HG02678 (cell line): ENCODE results near the gene IPO11.
"Not testable (repeated sequence)": the region's sequence is repeated elsewhere in the genome, so short reads cannot be mapped to it uniquely, and the experiment has no call there.

ENCODE experiments used
- ATAC-seq: cut with Tn5 transposase; IDR thresholded peaks from one replicate; pipeline ENCODE4 v1.9.1; 2021; ENCODE audit warnings: mild to moderate bottlenecking, moderate library complexity; ENCODE audit not compliant: unreplicated experiment

IPO11 gene

GRCh38 chr5:62513085-62513484 lies 100.5 kb downstream of the IPO11 start:
- ATAC-seq = not testable (repeated sequence)

- no peak for ATAC-seq
Observed at GRCh38 chr5:62514510-62515119, 102.1 kb downstream of the IPO11 start.

GRCh38 chr5:62520812-62521211 lies 108.2 kb downstream of the IPO11 start:
- not testable (repeated sequence) for ATAC-seq

GRCh38 chr5:62521319-62521718 lies 108.8 kb downstream of the IPO11 start:
- no peak for ATAC-seq

- no peak for ATAC-seq
Observed at GRCh38 chr5:62522811-62523210, 110.2 kb downstream of the IPO11 start.

- no peak for ATAC-seq
Observed at GRCh38 chr5:62533597-62533996, 121.0 kb downstream of the IPO11 start.

- no peak for ATAC-seq
Observed at GRCh38 chr5:62534461-62535236, 122.1 kb downstream of the IPO11 start.

- no peak for ATAC-seq
Observed at GRCh38 chr5:62536232-62536631, 123.7 kb downstream of the IPO11 start.

- no peak for ATAC-seq
Observed at GRCh38 chr5:62536783-62537182, 124.2 kb downstream of the IPO11 start.

- no peak for ATAC-seq
Observed at GRCh38 chr5:62538017-62538942, 125.7 kb downstream of the IPO11 start.

GRCh38 chr5:62542720-62543119 lies 130.2 kb downstream of the IPO11 start:
- ATAC-seq = no peak

- no peak for ATAC-seq
Observed at GRCh38 chr5:62547945-62548630, 135.5 kb downstream of the IPO11 start.

GRCh38 chr5:62550103-62550502 lies 137.5 kb downstream of the IPO11 start:
- ATAC-seq = no peak

- ATAC-seq = no peak
Observed at GRCh38 chr5:62555930-62556329, 143.4 kb downstream of the IPO11 start.

GRCh38 chr5:62558941-62559340 lies 146.4 kb downstream of the IPO11 start:
- no peak for ATAC-seq

- no peak for ATAC-seq
Observed at GRCh38 chr5:62560786-62561185, 148.2 kb downstream of the IPO11 start.

- no peak for ATAC-seq
Observed at GRCh38 chr5:62561896-62562295, 149.3 kb downstream of the IPO11 start.

GRCh38 chr5:62562867-62563266 lies 150.3 kb downstream of the IPO11 start:
- no peak for ATAC-seq

GRCh38 chr5:62564101-62564500 lies 151.5 kb downstream of the IPO11 start:
- no peak for ATAC-seq

- not testable (repeated sequence) for ATAC-seq
Observed at GRCh38 chr5:62565740-62566139, 153.2 kb downstream of the IPO11 start.

- no peak for ATAC-seq
Observed at GRCh38 chr5:62568143-62568542, 155.6 kb downstream of the IPO11 start.
